GM23338 (cell line): ENCODE data around the gene BICRA. TPM values are rescaled to one million over a fixed set of nuclear protein-coding genes. Genes with fewer than 3 reads are reported as not detected.

ENCODE experiments used
- ATAC-seq: fragments of 200-7000 bp; cut with Tn5 transposase; 3 replicates; pipeline ENCODE4 v1.9.1; 2020
- DNase-seq: peaks from one replicate; pipeline ENCODE4 v3.0.0-alpha.2; 2015; ENCODE audit warnings: low spot score
- H2AFZ ChIP-seq: fragments of 200-600 bp; sonication (generic); 2 replicates; pipeline ENCODE4 v1.8.0; 2016; ENCODE audit warnings: antibody characterized with exemption, mild to moderate bottlenecking, moderate library complexity
- H3F3A ChIP-seq: fragments of 200-600 bp; sonication (generic); replicated peaks from 2 replicates; pipeline ENCODE4 v1.8.0; 2017; ENCODE audit warnings: antibody characterized with exemption, mixed run types, low read depth
- H3K27ac ChIP-seq: fragments of 200-600 bp; sonication (generic); 2 replicates; pipeline ENCODE4 v1.6.1; 2016; ENCODE audit warnings: low read depth
- H3K27me3 ChIP-seq: fragments of 200-600 bp; sonication (generic); 2 replicates; pipeline ENCODE4 v1.8.0; 2016; ENCODE audit warnings: mild to moderate bottlenecking, mixed run types, moderate library complexity; ENCODE audit not compliant: insufficient read depth
- H3K36me3 ChIP-seq: fragments of 200-600 bp; sonication (generic); 2 replicates; pipeline ENCODE4 v1.8.0; 2016; ENCODE audit warnings: mild to moderate bottlenecking; ENCODE audit not compliant: insufficient read depth
- H3K4me1 ChIP-seq: fragments of 200-600 bp; sonication (generic); 2 replicates; pipeline ENCODE4 v1.8.0; 2016; ENCODE audit warnings: mild to moderate bottlenecking, moderate library complexity; ENCODE audit not compliant: insufficient read depth
- H3K4me2 ChIP-seq: fragments of 200-600 bp; sonication (generic); 2 replicates; pipeline ENCODE4 v1.7.1; 2017; ENCODE audit warnings: mixed run types
- H3K4me3 ChIP-seq: fragments of 200-600 bp; sonication (generic); 2 replicates; pipeline ENCODE4 v1.6.1; 2016; ENCODE audit warnings: mixed run types
- H3K79me2 ChIP-seq: fragments of 200-600 bp; sonication (generic); replicated peaks from 2 replicates; pipeline ENCODE4 v1.8.0; 2017; ENCODE audit warnings: mild to moderate bottlenecking; ENCODE audit not compliant: insufficient read depth
- H3K9me2 ChIP-seq: fragments of 200-600 bp; sonication (generic); 2 replicates; pipeline ENCODE4 v1.8.0; 2017; ENCODE audit not compliant: insufficient read depth
- H4K20me1 ChIP-seq: fragments of 200-600 bp; sonication (generic); replicated peaks from 2 replicates; pipeline ENCODE4 v1.8.0; 2017; ENCODE audit warnings: mild to moderate bottlenecking; ENCODE audit not compliant: insufficient read depth
- H3K27ac Mint-ChIP-seq: 2 replicates; pipeline ENCODE4 v1.8.0; 2020; ENCODE audit warnings: inconsistent platforms, mild to moderate bottlenecking, moderate library complexity, mixed read lengths
- H3K27me3 Mint-ChIP-seq: 3 replicates; pipeline ENCODE4 v1.8.0; 2022; ENCODE audit warnings: low read depth, mild to moderate bottlenecking, moderate library complexity, mixed read lengths, inconsistent platforms; ENCODE audit not compliant: insufficient read depth, poor library complexity
- H3K36me3 Mint-ChIP-seq: 3 replicates; pipeline ENCODE4 v1.8.0; 2021; ENCODE audit warnings: low read depth, mild to moderate bottlenecking, inconsistent platforms, moderate library complexity, mixed read lengths
- H3K4me1 Mint-ChIP-seq: 3 replicates; pipeline ENCODE4 v1.8.0; 2020; ENCODE audit warnings: mild to moderate bottlenecking, inconsistent platforms, mixed read lengths
- H3K4me3 Mint-ChIP-seq: 3 replicates; pipeline ENCODE4 v1.8.0; 2021; ENCODE audit warnings: moderate library complexity, mild to moderate bottlenecking, inconsistent platforms, mixed read lengths
- H3K9me3 Mint-ChIP-seq: 3 replicates; pipeline ENCODE4 v1.8.0; 2020; ENCODE audit warnings: moderate library complexity, mild to moderate bottlenecking, inconsistent platforms, mixed read lengths
- CREB1 ChIP-seq: fragments of 250-450 bp; sonication (Bioruptor Pico); IDR thresholded peaks from 2 replicates; pipeline ENCODE4 v1.5.0; 2020; ENCODE audit warnings: low read depth, mild to moderate bottlenecking, moderate library complexity
- CTCF ChIP-seq, 2 experiments: fragments of 200-600 bp in 1 of 2; sonication (generic) in 1 of 2; conservative IDR thresholded peaks; 2 replicates each; pipeline versions ENCODE4 v1.5.1 to v1.6.1; 2016 to 2017; ENCODE audit warnings: antibody characterized with exemption in 2 of 2, low read depth in 2 of 2, mild to moderate bottlenecking in 2 of 2, moderate library complexity in 1 of 2
- ETS1 ChIP-seq: IDR thresholded peaks from 2 replicates; pipeline ENCODE4 v1.6.1; 2016; ENCODE audit warnings: antibody characterized with exemption
- EZH2 ChIP-seq: fragments of 200-600 bp; sonication (generic); IDR thresholded peaks from one replicate; pipeline ENCODE4 v1.8.0; 2017; ENCODE audit warnings: antibody characterized with exemption, mild to moderate bottlenecking, low read depth; ENCODE audit not compliant: unreplicated experiment
- EZH2phosphoT487 ChIP-seq: fragments of 200-600 bp; sonication (generic); IDR thresholded peaks from one replicate; pipeline ENCODE4 v1.8.1; 2018; ENCODE audit warnings: antibody characterized with exemption; ENCODE audit not compliant: unreplicated experiment
- JUNB ChIP-seq: IDR thresholded peaks from one replicate; pipeline ENCODE4 v1.6.1; 2016; ENCODE audit warnings: antibody characterized with exemption; ENCODE audit not compliant: unreplicated experiment
- NANOG ChIP-seq: IDR thresholded peaks from 2 replicates; pipeline ENCODE4 v1.6.1; 2016; ENCODE audit warnings: antibody characterized with exemption, borderline replicate concordance
- POLR2AphosphoS5 ChIP-seq: IDR thresholded peaks from 2 replicates; pipeline ENCODE4 v1.6.1; 2016; ENCODE audit warnings: antibody characterized with exemption, low read depth
- REST ChIP-seq: IDR thresholded peaks from one replicate; pipeline ENCODE4 v1.6.1; 2018; ENCODE audit warnings: antibody characterized with exemption; ENCODE audit not compliant: unreplicated experiment
- STAT1 ChIP-seq: IDR thresholded peaks from one replicate; pipeline ENCODE4 v1.6.1; 2016; ENCODE audit warnings: antibody characterized with exemption; ENCODE audit not compliant: unreplicated experiment
- ZNF331 ChIP-seq: fragments of 250-450 bp; sonication (Bioruptor Pico); IDR thresholded peaks from 2 replicates; pipeline ENCODE4 v1.5.0; 2020; ENCODE audit warnings: low read depth, mild to moderate bottlenecking, moderate library complexity
- ZNF462 ChIP-seq: fragments of 250-450 bp; sonication (Bioruptor Pico); IDR thresholded peaks from 2 replicates; pipeline ENCODE4 v1.5.0; 2020; ENCODE audit warnings: mild to moderate bottlenecking, moderate library complexity
- polyA plus RNA-seq: library from polyadenylated mRNA; unstranded; fragments of >200 nt; fragmentation: Nextera tagmentation; extraction: Ambion mirVana; gene quantifications from 2 replicates; pipeline ENCODE4 v1.2.1, GENCODE V29; 2016
- total RNA-seq: library from RNA; depleted of rRNA; stranded (reverse); fragments of >200 nt; shearing (Covaris generic); gene quantifications from 2 replicates; pipeline ENCODE4 v1.2.3, GENCODE V29; 2014

Gene BICRA
- total and polyA plus RNA-seq, 2 experiments from 2014 or later: 7.0 to 37.7 TPM

- Mint-ChIP-seq H3K4me3 (no peak overlapping the region), H3K27ac (no peak overlapping the region), H3K4me1 (no peaks in the 10 kb centered on the region; the same call in 2 of the 3 replicates), H3K27me3 (peaks cover 5% of the 10 kb centered on the region), H3K36me3 (peaks cover 37% of the 10 kb centered on the region), H3K9me3 (no peaks in the 10 kb centered on the region)
- ATAC-seq (no peak), DNase-seq (no peak)
- H3F3A ChIP-seq: 0 out of 2 replicates have a peak, but pooled peaks cover 2% of the 10 kb centered on the region
- no peaks in the 10 kb centered on the region for H3K36me3 ChIP-seq
- no peak overlapping the region for H2AFZ ChIP-seq
- no peaks in the 10 kb centered on the region for H3K9me2 ChIP-seq
- H4K20me1 ChIP-seq: no peaks in the 10 kb centered on the region; the same call in 1 of the 2 replicates
- no peak overlapping the region for H3K4me2 ChIP-seq
- no peaks in the 10 kb centered on the region for H3K4me1 ChIP-seq
- no peaks in the 10 kb centered on the region for H3K27me3 ChIP-seq
- peaks cover 5% of the 10 kb centered on the region; the same call in 1 of the 2 replicates for H3K79me2 ChIP-seq
- no peak overlapping the region for H3K4me3 ChIP-seq
- no peak overlapping the region for H3K27ac ChIP-seq
- TF ChIP-seq EZH2 (no peak), ZNF331 (no peak), ZNF462 (CRISPR knock-in tag) (no peak), EZH2phosphoT487 (no peak), REST (no peak), CTCF (conservative IDR thresholded peaks at IDR 0.05; ENCODE audit: low read depth in 2 of 2) (no peak), STAT1 (no peak), POLR2AphosphoS5 (no peak), CREB1 (no peak), JUNB (no peak), NANOG (no peak), ETS1 (no peak)
Observed at GRCh38 chr19:47680858-47681332, 72.0 kb downstream of the BICRA start.
